NCI-H446 treated with DMSO at 0.1 percent for 48 hours (cell line): ENCODE measurements around the gene TRMT1.

Experiments
- DNase-seq: peaks from one replicate; lab custom pipeline; 2025; lab: John Stamatoyannopoulos, UW

TRMT1 gene

GRCh38 chr19:13122980-13123957 is 6.7 kb upstream of the TRMT1 start:
- no peak for DNase-seq

- no peak for DNase-seq
These were observed 5.8 kb upstream of the TRMT1 start for GRCh38 chr19:13122275-13122878.

GRCh38 chr19:13121551-13122274 is 5.2 kb upstream of the TRMT1 start:
- no peak for DNase-seq

GRCh38 chr19:13120817-13121216 is 4.3 kb upstream of the TRMT1 start:
- no peak for DNase-seq

GRCh38 chr19:13120031-13120430 is 3.5 kb upstream of the TRMT1 start:
- DNase-seq = no peak

- DNase-seq = no peak
These were observed 3.1 kb upstream of the TRMT1 start for GRCh38 chr19:13119627-13120026.

- no peak for DNase-seq
These were observed 2.1 kb upstream of the TRMT1 start for GRCh38 chr19:13118424-13119193.

- peak; percentile 84 for DNase-seq
These were observed 1.4 kb upstream of the TRMT1 start, which contains the start of gene NACC1 for GRCh38 chr19:13117772-13118423. Gene NACC1, plus strand, starts transcription at chr19:13118264. Its CDS starts 16,944 bp downstream, at chr19:13135208.

- no peak for DNase-seq
These were observed 734 bp upstream of the TRMT1 start for GRCh38 chr19:13117176-13117771.

- DNase-seq = no peak
These were observed 631 bp downstream of the TRMT1 start for GRCh38 chr19:13115936-13116281.

- DNase-seq = no peak
These were observed 4.0 kb downstream of the TRMT1 start for GRCh38 chr19:13112555-13112954.

- no peak for DNase-seq
These were observed 6.4 kb downstream of the TRMT1 start for GRCh38 chr19:13110099-13110610.

- DNase-seq = no peak
These were observed 7.0 kb downstream of the TRMT1 start for GRCh38 chr19:13109361-13110098.

- no peak for DNase-seq
These were observed 11.5 kb downstream of the TRMT1 start for GRCh38 chr19:13104848-13105711.

GRCh38 chr19:13104360-13104847 is 12.1 kb downstream of the TRMT1 start:
- no peak for DNase-seq

- no peak for DNase-seq
These were observed 12.8 kb downstream of the TRMT1 start for GRCh38 chr19:13103581-13104359.

- no peak for DNase-seq
These were observed 13.6 kb downstream of the TRMT1 start, which contains the start of gene LYL1 for GRCh38 chr19:13102666-13103580. Gene LYL1, minus strand, starts transcription at chr19:13102858. Its CDS starts 1,687 bp downstream, at chr19:13101171.
